HG02759 (cell line): ENCODE results near the gene ATP6V0E2.
A peak's percentile ranks its signal among the peaks of the same experiment; 100 is the strongest.

ENCODE experiments used
- ATAC-seq: cut with Tn5 transposase; IDR thresholded peaks from one replicate; pipeline ENCODE4 v1.9.1; 2021; ENCODE audit warnings: mild to moderate bottlenecking, moderate library complexity; ENCODE audit not compliant: unreplicated experiment

ATP6V0E2 gene

GRCh38 chr7:149861728-149862045 lies 12.1 kb upstream of the ATP6V0E2 start:
- ATAC-seq, result no peak

GRCh38 chr7:149862156-149862555 lies 11.6 kb upstream of the ATP6V0E2 start:
- ATAC-seq, result no peak

GRCh38 chr7:149863500-149863899 lies 10.3 kb upstream of the ATP6V0E2 start:
- no peak for ATAC-seq

GRCh38 chr7:149864023-149864422 lies 9.7 kb upstream of the ATP6V0E2 start:
- ATAC-seq, result no peak

GRCh38 chr7:149864751-149865150 lies 9.0 kb upstream of the ATP6V0E2 start:
- no peak for ATAC-seq

- ATAC-seq, result no peak
These were observed 8.3 kb upstream of the ATP6V0E2 start for GRCh38 chr7:149865437-149865836.

- ATAC-seq, result no peak
These were observed 7.5 kb upstream of the ATP6V0E2 start for GRCh38 chr7:149866139-149866778.

GRCh38 chr7:149866779-149867447 lies 6.9 kb upstream of the ATP6V0E2 start:
- ATAC-seq, result no peak

- ATAC-seq, result no peak
These were observed 5.8 kb upstream of the ATP6V0E2 start for GRCh38 chr7:149867762-149868622.

GRCh38 chr7:149868623-149869290 lies 5.0 kb upstream of the ATP6V0E2 start:
- no peak for ATAC-seq

- no peak for ATAC-seq
These were observed 4.5 kb upstream of the ATP6V0E2 start for GRCh38 chr7:149869291-149869650.

GRCh38 chr7:149869867-149870266 lies 3.9 kb upstream of the ATP6V0E2 start:
- no peak for ATAC-seq

GRCh38 chr7:149870274-149870673 lies 3.5 kb upstream of the ATP6V0E2 start:
- ATAC-seq, result no peak

GRCh38 chr7:149870701-149871483 lies 2.9 kb upstream of the ATP6V0E2 start:
- ATAC-seq, result no peak

- ATAC-seq, result no peak
These were observed 2.2 kb upstream of the ATP6V0E2 start for GRCh38 chr7:149871576-149871975.

GRCh38 chr7:149872419-149873073 lies 1.2 kb upstream of the ATP6V0E2 start:
- ATAC-seq, result no peak

GRCh38 chr7:149873970-149874643 lies 338 bp downstream of the ATP6V0E2 start:
- ATAC-seq, result peak; percentile 30

- ATAC-seq, result no peak
These were observed 867 bp downstream of the ATP6V0E2 start for GRCh38 chr7:149874644-149875028.

- no peak for ATAC-seq
These were observed 1.6 kb downstream of the ATP6V0E2 start for GRCh38 chr7:149875396-149875795.
